Neural progenitor cell (in vitro differentiated cells): ENCODE measurements around the gene AMBRA1. TPM values are rescaled to one million over a fixed set of nuclear protein-coding genes. Genes with fewer than 3 reads are reported as not detected.
A peak's percentile ranks its signal among the peaks of the same experiment; 100 is the strongest.

Source experiments
- DNase-seq: peaks from one replicate; pipeline ENCODE4 v3.0.0-alpha.2; 2016; ENCODE audit warnings: low spot score
- H2AFZ ChIP-seq: fragments of 200-600 bp; sonication (generic); replicated peaks from 2 replicates; pipeline ENCODE4 v1.6.1; 2016; ENCODE audit warnings: antibody characterized with exemption
- H3F3A ChIP-seq: fragments of 200-600 bp; sonication (generic); 2 replicates; pipeline ENCODE4 v1.6.1; 2016; ENCODE audit warnings: antibody characterized with exemption, low read depth
- H3K27ac ChIP-seq: fragments of 200-600 bp; sonication (generic); 2 replicates; pipeline ENCODE4 v1.5.1; 2016; ENCODE audit warnings: mild to moderate bottlenecking
- H3K27me3 ChIP-seq: fragments of 200-600 bp; sonication (generic); 2 replicates; pipeline ENCODE4 v1.6.1; 2016; ENCODE audit warnings: mild to moderate bottlenecking, moderate library complexity
- H3K36me3 ChIP-seq: fragments of 200-600 bp; sonication (generic); 2 replicates; pipeline ENCODE4 v1.5.1; 2016
- H3K4me1 ChIP-seq: fragments of 200-600 bp; sonication (generic); 2 replicates; pipeline ENCODE4 v1.6.1; 2016; ENCODE audit warnings: mixed run types
- H3K4me2 ChIP-seq: fragments of 200-600 bp; sonication (generic); 2 replicates; pipeline ENCODE4 v1.6.1; 2016
- H3K4me3 ChIP-seq: fragments of 200-600 bp; sonication (generic); 2 replicates; pipeline ENCODE4 v1.5.1; 2016
- H3K79me2 ChIP-seq: fragments of 200-600 bp; sonication (generic); 2 replicates; pipeline ENCODE4 v1.6.1; 2016; ENCODE audit warnings: low read depth
- H3K9ac ChIP-seq: fragments of 200-600 bp; sonication (generic); 2 replicates; pipeline ENCODE4 v1.6.1; 2016
- H3K9me3 ChIP-seq: fragments of 200-600 bp; sonication (generic); 2 replicates; pipeline ENCODE4 v1.5.1; 2016; ENCODE audit warnings: low read depth
- H4K20me1 ChIP-seq: fragments of 200-600 bp; sonication (generic); 2 replicates; pipeline ENCODE4 v1.6.1; 2016; ENCODE audit warnings: low read depth
- H3K27ac Mint-ChIP-seq: 3 replicates; pipeline ENCODE4 v1.8.0; 2021; ENCODE audit warnings: mixed read lengths
- H3K27me3 Mint-ChIP-seq: 2 replicates; pipeline ENCODE4 v1.8.0; 2022; ENCODE audit warnings: low read depth, mild to moderate bottlenecking, inconsistent platforms, moderate library complexity, mixed read lengths; ENCODE audit not compliant: insufficient read depth
- H3K36me3 Mint-ChIP-seq: 3 replicates; pipeline ENCODE4 v1.8.0; 2021; ENCODE audit warnings: mixed read lengths
- H3K4me1 Mint-ChIP-seq: 3 replicates; pipeline ENCODE4 v1.8.0; 2021; ENCODE audit warnings: mixed read lengths
- H3K4me3 Mint-ChIP-seq: 3 replicates; pipeline ENCODE4 v1.8.0; 2021; ENCODE audit warnings: mild to moderate bottlenecking, moderate library complexity, mixed read lengths
- H3K9me3 Mint-ChIP-seq: 3 replicates; pipeline ENCODE4 v1.8.0; 2020; ENCODE audit warnings: mixed read lengths
- EZH2 ChIP-seq: fragments of 200-600 bp; sonication (generic); IDR thresholded peaks from 2 replicates; pipeline ENCODE4 v1.6.1; 2017; ENCODE audit warnings: antibody characterized with exemption, mild to moderate bottlenecking, moderate library complexity
- EZH2phosphoT487 ChIP-seq: fragments of 200-600 bp; sonication (generic); IDR thresholded peaks from 2 replicates; pipeline ENCODE4 v1.6.1; 2017; ENCODE audit warnings: antibody characterized with exemption
- total RNA-seq: library from RNA; depleted of rRNA; stranded (reverse); fragments of >200 nt; gene quantifications from 2 replicates; pipeline ENCODE4 v1.2.3, GENCODE V29; 2015; ENCODE audit warnings: low replicate concordance
- TF ChIP-seq, protein P1 (sequence below): fragments of 200-600 bp; sonication (generic); IDR thresholded peaks from 2 replicates; pipeline ENCODE4 v1.5.1; 2017; ENCODE audit warnings: antibody characterized with exemption, mild to moderate bottlenecking

AMBRA1 gene
- total RNA-seq, 1 donor from 2014 or later = 20.7 TPM

DNA sequence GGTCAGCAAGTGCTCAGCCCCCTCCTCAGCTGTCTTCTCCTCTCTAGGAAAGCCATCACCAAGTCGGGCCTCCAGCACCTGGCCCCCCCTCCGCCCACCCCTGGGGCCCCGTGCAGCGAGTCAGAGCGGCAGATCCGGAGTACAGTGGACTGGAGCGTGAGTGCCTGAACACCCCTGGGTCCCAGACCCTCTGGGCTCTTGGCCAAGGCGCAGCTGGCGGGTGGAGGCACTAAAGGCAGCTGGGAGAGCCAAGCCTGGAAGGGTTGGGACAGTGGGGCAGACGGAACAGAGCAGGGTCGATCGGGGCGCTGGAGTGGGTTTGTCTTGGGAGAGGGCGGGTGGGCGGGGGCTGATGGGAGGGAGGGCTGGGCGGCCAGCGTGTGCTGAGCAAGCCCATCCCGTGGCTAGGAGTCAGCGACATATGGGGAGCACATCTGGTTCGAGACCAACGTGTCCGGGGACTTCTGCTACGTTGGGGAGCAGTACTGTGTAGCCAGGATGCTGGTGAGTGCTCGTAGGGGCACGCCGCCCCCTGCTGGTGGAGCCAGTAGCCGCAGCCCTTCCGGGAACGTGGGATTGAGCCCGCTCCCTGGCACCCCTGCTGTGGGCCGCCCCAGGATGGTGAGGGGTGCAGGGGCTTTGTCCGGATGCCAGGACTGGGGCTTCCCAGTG is 226.4 kb downstream of the AMBRA1 start:
- H3K9me3 Mint-ChIP-seq = no peaks in the 10 kb centered on the region
- peaks cover 44% of the 10 kb centered on the region for H3K4me1 Mint-ChIP-seq
- H3K27me3 ChIP-seq = no peaks in the 10 kb centered on the region
- H3K27ac Mint-ChIP-seq = no peak overlapping the region
- no peak overlapping the region for H3K27ac ChIP-seq
- peak overlapping the region; percentile 52 for H3K4me3 Mint-ChIP-seq
- H3K4me2 ChIP-seq = no peak overlapping the region
- no peaks in the 10 kb centered on the region for H3K36me3 Mint-ChIP-seq
- peak; percentile 84 for DNase-seq
- no peak overlapping the region for H3K9ac ChIP-seq
- TF ChIP-seq, protein P1, sequence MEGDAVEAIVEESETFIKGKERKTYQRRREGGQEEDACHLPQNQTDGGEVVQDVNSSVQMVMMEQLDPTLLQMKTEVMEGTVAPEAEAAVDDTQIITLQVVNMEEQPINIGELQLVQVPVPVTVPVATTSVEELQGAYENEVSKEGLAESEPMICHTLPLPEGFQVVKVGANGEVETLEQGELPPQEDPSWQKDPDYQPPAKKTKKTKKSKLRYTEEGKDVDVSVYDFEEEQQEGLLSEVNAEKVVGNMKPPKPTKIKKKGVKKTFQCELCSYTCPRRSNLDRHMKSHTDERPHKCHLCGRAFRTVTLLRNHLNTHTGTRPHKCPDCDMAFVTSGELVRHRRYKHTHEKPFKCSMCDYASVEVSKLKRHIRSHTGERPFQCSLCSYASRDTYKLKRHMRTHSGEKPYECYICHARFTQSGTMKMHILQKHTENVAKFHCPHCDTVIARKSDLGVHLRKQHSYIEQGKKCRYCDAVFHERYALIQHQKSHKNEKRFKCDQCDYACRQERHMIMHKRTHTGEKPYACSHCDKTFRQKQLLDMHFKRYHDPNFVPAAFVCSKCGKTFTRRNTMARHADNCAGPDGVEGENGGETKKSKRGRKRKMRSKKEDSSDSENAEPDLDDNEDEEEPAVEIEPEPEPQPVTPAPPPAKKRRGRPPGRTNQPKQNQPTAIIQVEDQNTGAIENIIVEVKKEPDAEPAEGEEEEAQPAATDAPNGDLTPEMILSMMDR = peak; percentile 88
- TF ChIP-seq EZH2phosphoT487 (no peak), EZH2 (no peak)
- H3K27me3 Mint-ChIP-seq = peaks cover 9% of the 10 kb centered on the region
- H4K20me1 ChIP-seq = peaks cover 61% of the 10 kb centered on the region
- peaks cover 4% of the 10 kb centered on the region for H3K79me2 ChIP-seq
- H2AFZ ChIP-seq = no peak overlapping the region
- H3K4me3 ChIP-seq = no peak overlapping the region
- peaks cover 26% of the 10 kb centered on the region for H3K4me1 ChIP-seq
- no peaks in the 10 kb centered on the region for H3K9me3 ChIP-seq
- no peaks in the 10 kb centered on the region for H3K36me3 ChIP-seq
- H3F3A ChIP-seq = peaks cover 4% of the 10 kb centered on the region

- no peak overlapping the region for H3K27ac Mint-ChIP-seq
- peaks cover 4% of the 10 kb centered on the region for H3F3A ChIP-seq
- no peak overlapping the region for H3K9ac ChIP-seq
- H3K36me3 ChIP-seq = no peaks in the 10 kb centered on the region
- no peaks in the 10 kb centered on the region for H3K27me3 ChIP-seq
- no peak overlapping the region for H2AFZ ChIP-seq
- no peak for DNase-seq
- H3K4me3 Mint-ChIP-seq = no peak overlapping the region
- no peaks in the 10 kb centered on the region for H3K36me3 Mint-ChIP-seq
- no peak overlapping the region for H3K4me3 ChIP-seq
- H3K9me3 Mint-ChIP-seq = no peaks in the 10 kb centered on the region
- TF ChIP-seq EZH2 (no peak), EZH2phosphoT487 (no peak)
- TF ChIP-seq, protein P1 = no peak
- no peak overlapping the region for H3K4me2 ChIP-seq
- H3K79me2 ChIP-seq = peaks cover 11% of the 10 kb centered on the region
- H3K4me1 Mint-ChIP-seq = peaks cover 48% of the 10 kb centered on the region
- H3K4me1 ChIP-seq = peaks cover 28% of the 10 kb centered on the region
- H3K27ac ChIP-seq = no peak overlapping the region
- peaks cover 66% of the 10 kb centered on the region for H4K20me1 ChIP-seq
- no peaks in the 10 kb centered on the region for H3K9me3 ChIP-seq
- H3K27me3 Mint-ChIP-seq = peaks cover 7% of the 10 kb centered on the region
These were observed 227.1 kb downstream of the AMBRA1 start for GRCh38 chr11:46366661-46367161.

- peaks cover 7% of the 10 kb centered on the region for H3K27me3 Mint-ChIP-seq
- Histone ChIP-seq H3K79me2 (peaks cover 16% of the 10 kb centered on the region), H3K9ac (no peak overlapping the region), H3F3A (peaks cover 4% of the 10 kb centered on the region), H4K20me1 (peaks cover 70% of the 10 kb centered on the region), H3K4me2 (no peak overlapping the region), H3K27ac (no peak overlapping the region), H2AFZ (no peak overlapping the region), H3K27me3 (no peaks in the 10 kb centered on the region), H3K4me1 (peaks cover 33% of the 10 kb centered on the region), H3K4me3 (no peak overlapping the region), H3K9me3 (no peaks in the 10 kb centered on the region), H3K36me3 (no peaks in the 10 kb centered on the region)
- TF ChIP-seq EZH2 (no peak), EZH2phosphoT487 (no peak)
- TF ChIP-seq, protein P1 = no peak
- no peak for DNase-seq
- H3K4me3 Mint-ChIP-seq = no peak overlapping the region
- no peaks in the 10 kb centered on the region for H3K9me3 Mint-ChIP-seq
- peaks cover 50% of the 10 kb centered on the region for H3K4me1 Mint-ChIP-seq
- H3K27ac Mint-ChIP-seq = no peak overlapping the region
- H3K36me3 Mint-ChIP-seq = no peaks in the 10 kb centered on the region
These were observed 227.6 kb downstream of the AMBRA1 start for GRCh38 chr11:46366260-46366659.
